HG02870 (cell line): ENCODE measurements around the gene SRPK2.
"Not testable (repeated sequence)": the region's sequence is repeated elsewhere in the genome, so short reads cannot be mapped to it uniquely, and the experiment has no call there.

Source experiments
- ATAC-seq: cut with Tn5 transposase; IDR thresholded peaks from one replicate; pipeline ENCODE4 v1.9.1; 2021; ENCODE audit warnings: mild to moderate bottlenecking, moderate library complexity; ENCODE audit not compliant: unreplicated experiment

SRPK2 gene

GRCh38 chr7:105198223-105198622 lies 190.5 kb downstream of the SRPK2 start:
- ATAC-seq: no peak

- no peak for ATAC-seq
These were observed 192.2 kb downstream of the SRPK2 start for GRCh38 chr7:105196473-105196872.

GRCh38 chr7:105195891-105196290 lies 192.8 kb downstream of the SRPK2 start:
- no peak for ATAC-seq

GRCh38 chr7:105194959-105195358 lies 193.8 kb downstream of the SRPK2 start:
- ATAC-seq: not testable (repeated sequence)

- ATAC-seq: no peak
These were observed 197.4 kb downstream of the SRPK2 start for GRCh38 chr7:105191331-105191730.

GRCh38 chr7:105189859-105190492 lies 198.7 kb downstream of the SRPK2 start:
- ATAC-seq: no peak

GRCh38 chr7:105188201-105188600 lies 200.5 kb downstream of the SRPK2 start:
- no peak for ATAC-seq

GRCh38 chr7:105187302-105188169 lies 201.2 kb downstream of the SRPK2 start:
- peak; percentile 60 for ATAC-seq

- no peak for ATAC-seq
These were observed 203.3 kb downstream of the SRPK2 start for GRCh38 chr7:105185290-105186010.

- no peak for ATAC-seq
These were observed 208.7 kb downstream of the SRPK2 start for GRCh38 chr7:105180002-105180401.

GRCh38 chr7:105178928-105179541 lies 209.7 kb downstream of the SRPK2 start:
- ATAC-seq: no peak

- ATAC-seq: no peak
These were observed 210.5 kb downstream of the SRPK2 start for GRCh38 chr7:105178177-105178576.

GRCh38 chr7:105177026-105177425 lies 211.7 kb downstream of the SRPK2 start:
- ATAC-seq: no peak

GRCh38 chr7:105173586-105173985 lies 215.1 kb downstream of the SRPK2 start:
- no peak for ATAC-seq

GRCh38 chr7:105164751-105165150 lies 224.0 kb downstream of the SRPK2 start:
- ATAC-seq: no peak

GRCh38 chr7:105163718-105164117 lies 225.0 kb downstream of the SRPK2 start:
- no peak for ATAC-seq

GRCh38 chr7:105161366-105161765 lies 227.4 kb downstream of the SRPK2 start:
- ATAC-seq: no peak

GRCh38 chr7:105157278-105157677 lies 231.4 kb downstream of the SRPK2 start:
- ATAC-seq: no peak

GRCh38 chr7:105156731-105157130 lies 232.0 kb downstream of the SRPK2 start:
- no peak for ATAC-seq

GRCh38 chr7:105154084-105154483 lies 234.6 kb downstream of the SRPK2 start:
- ATAC-seq: no peak

GRCh38 chr7:105153531-105153930 lies 235.2 kb downstream of the SRPK2 start:
- no peak for ATAC-seq
